GM23248 (cell line): ENCODE data around the gene MAPK4. TPM values are rescaled to one million over a fixed set of nuclear protein-coding genes. Genes with fewer than 3 reads are reported as not detected.

Experiments
- DNase-seq: peaks from one replicate; pipeline ENCODE4 v3.0.0-alpha.2; 2015
- H2AFZ ChIP-seq: fragments of 200-600 bp; sonication (generic); 2 replicates; pipeline ENCODE4 v1.6.1; 2016; ENCODE audit warnings: antibody characterized with exemption
- H3F3A ChIP-seq: fragments of 200-600 bp; sonication (generic); 2 replicates; pipeline ENCODE4 v1.6.1; 2016; ENCODE audit warnings: mild to moderate bottlenecking, antibody characterized with exemption, mixed run types; ENCODE audit not compliant: insufficient read depth
- H3K27ac ChIP-seq: fragments of 200-600 bp; sonication (generic); 2 replicates; pipeline ENCODE4 v1.5.1; 2016; ENCODE audit warnings: mild to moderate bottlenecking
- H3K27me3 ChIP-seq: fragments of 200-600 bp; sonication (generic); replicated peaks from 2 replicates; pipeline ENCODE4 v1.6.1; 2016; ENCODE audit warnings: mild to moderate bottlenecking; ENCODE audit not compliant: insufficient read depth
- H3K36me3 ChIP-seq: fragments of 200-600 bp; sonication (generic); 2 replicates; pipeline ENCODE4 v1.6.1; 2016; ENCODE audit warnings: low read depth, mild to moderate bottlenecking
- H3K4me1 ChIP-seq: fragments of 200-600 bp; sonication (generic); 2 replicates; pipeline ENCODE4 v1.6.1; 2016; ENCODE audit warnings: mild to moderate bottlenecking; ENCODE audit not compliant: insufficient read depth
- H3K4me2 ChIP-seq: fragments of 200-600 bp; sonication (generic); one replicate; pipeline ENCODE4 v1.6.1; 2016; ENCODE audit warnings: mild to moderate bottlenecking; ENCODE audit not compliant: unreplicated experiment
- H3K4me3 ChIP-seq: fragments of 200-600 bp; sonication (generic); 2 replicates; pipeline ENCODE4 v1.5.1; 2016; ENCODE audit warnings: mild to moderate bottlenecking
- H3K79me2 ChIP-seq: fragments of 200-600 bp; sonication (generic); 2 replicates; pipeline ENCODE4 v1.6.1; 2016; ENCODE audit warnings: mild to moderate bottlenecking; ENCODE audit not compliant: insufficient read depth
- H3K9ac ChIP-seq: fragments of 200-600 bp; sonication (generic); 2 replicates; pipeline ENCODE4 v1.6.1; 2016; ENCODE audit warnings: mild to moderate bottlenecking
- H3K9me2 ChIP-seq: fragments of 200-600 bp; sonication (generic); 2 replicates; pipeline ENCODE4 v1.6.1; 2016; ENCODE audit warnings: mixed run types, mild to moderate bottlenecking, moderate library complexity; ENCODE audit not compliant: insufficient read depth
- H3K9me3 ChIP-seq: fragments of 200-600 bp; sonication (generic); one replicate; pipeline ENCODE4 v1.6.1; 2017; ENCODE audit warnings: low read depth
- H4K20me1 ChIP-seq: fragments of 200-600 bp; sonication (generic); 2 replicates; pipeline ENCODE4 v1.6.0; 2016; ENCODE audit not compliant: insufficient read depth
- EZH2 ChIP-seq: fragments of 200-600 bp; sonication (generic); IDR thresholded peaks from 2 replicates; pipeline ENCODE4 v1.6.1; 2018; ENCODE audit warnings: antibody characterized with exemption, mild to moderate bottlenecking; ENCODE audit not compliant: insufficient read depth, poor library complexity, severe bottlenecking
- EZH2phosphoT487 ChIP-seq: fragments of 200-600 bp; sonication (generic); IDR thresholded peaks from 2 replicates; pipeline ENCODE4 v1.6.1; 2018; ENCODE audit warnings: antibody characterized with exemption, moderate library complexity, mild to moderate bottlenecking, low read depth; ENCODE audit not compliant: insufficient read depth
- WGBS, 2 experiments: methylation state at CpG; one replicate each; pipeline ENCODE4 v1.1.6; 2015 to 2017; ENCODE audit warnings: low lambda C conversion rate in 2 of 2, low coverage in 1 of 2; ENCODE audit errors: missing lambda C conversion rate in 2 of 2; 5-methylcytosine and 5-hydroxymethylcytosine counted together
- in situ Hi-C: fragments of 300-500 bp; cut with MboI; formaldehyde crosslinking; loops from 2 replicates; pipeline ENCODE4 v1.15.0; 2020
- polyA plus RNA-seq: library from polyadenylated mRNA; unstranded; fragments of >200 nt; fragmentation: Nextera tagmentation; extraction: Ambion mirVana; gene quantifications from 2 replicates; pipeline ENCODE4 v1.2.1, GENCODE V29; 2016
- total RNA-seq: library from RNA; depleted of rRNA; stranded (reverse); fragments of >200 nt; shearing (Covaris generic); gene quantifications from 2 replicates; pipeline ENCODE4 v1.2.3, GENCODE V29; 2014

The MAPK4 gene
- total and polyA plus RNA-seq, 2 experiments from 2014 or later, result 0.22 TPM; not detected in 1

DNA sequence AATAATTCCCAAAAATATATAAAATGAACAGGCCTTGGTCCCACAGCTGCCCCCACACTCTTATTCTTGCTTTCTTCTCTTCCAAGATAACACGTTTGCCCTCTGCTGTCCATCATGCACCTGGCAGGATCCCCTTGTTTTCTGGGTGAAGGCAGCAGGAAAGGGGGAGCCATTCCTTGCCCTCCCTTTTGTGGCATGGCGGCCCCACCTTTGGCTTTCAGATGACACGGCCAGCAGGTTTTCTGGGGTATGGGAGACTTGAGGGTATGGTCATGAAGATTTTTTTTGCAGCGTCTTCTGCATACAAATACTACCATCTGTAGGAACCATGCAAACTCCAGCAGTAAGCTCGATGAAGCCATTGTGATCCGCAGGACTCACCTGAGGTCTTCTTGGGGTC, 118.8 kb downstream of the MAPK4 start:
- TF ChIP-seq EZH2, result no peak
- no peak for TF ChIP-seq EZH2phosphoT487
- H4K20me1 ChIP-seq, result no peaks in the 10 kb centered on the region
- no peak overlapping the region for H2AFZ ChIP-seq
- H3K9ac ChIP-seq, result no peak overlapping the region
- H3K36me3 ChIP-seq, result no peaks in the 10 kb centered on the region
- H3K27ac ChIP-seq, result no peak overlapping the region
- no peaks in the 10 kb centered on the region for H3K4me1 ChIP-seq
- no peak overlapping the region for H3K4me2 ChIP-seq
- no peaks in the 10 kb centered on the region for H3K9me2 ChIP-seq
- no peaks in the 10 kb centered on the region for H3F3A ChIP-seq
- H3K79me2 ChIP-seq, result no peaks in the 10 kb centered on the region
- H3K4me3 ChIP-seq, result no peak overlapping the region
- DNase-seq, result no peak
- no peaks in the 10 kb centered on the region for H3K9me3 ChIP-seq
- in situ Hi-C loops, result no loop called here
- WGBS, 2 experiments, result 37 to 44% methylated on average over 6 of the region's 6 CpGs
- H3K27me3 ChIP-seq, result no peaks in the 10 kb centered on the region

DNA sequence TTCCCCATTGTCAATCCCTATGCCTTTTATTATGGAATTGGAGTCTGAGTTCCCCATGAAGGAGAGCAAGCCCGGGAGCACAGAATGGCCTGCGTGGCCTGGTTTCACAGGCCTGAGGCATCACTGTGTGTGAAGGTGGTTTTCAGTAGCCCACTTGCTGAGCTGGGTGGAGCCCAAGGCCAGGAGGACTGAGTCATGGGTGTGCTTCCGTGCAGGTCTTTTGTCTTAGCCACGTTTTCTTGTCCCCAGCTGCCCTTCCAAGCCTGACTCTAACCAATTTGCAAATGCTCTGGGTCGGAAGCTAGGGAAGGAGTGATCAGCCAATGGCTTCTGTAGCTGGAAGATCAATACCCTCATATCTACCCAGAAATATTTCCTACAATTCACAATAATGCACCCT, 119.2 kb downstream of the MAPK4 start:
- no peaks in the 10 kb centered on the region for H3K36me3 ChIP-seq
- in situ Hi-C loops, result no loop called here
- H3K4me2 ChIP-seq, result no peak overlapping the region
- H3K9me3 ChIP-seq, result no peaks in the 10 kb centered on the region
- DNase-seq, result no peak
- H3F3A ChIP-seq, result no peaks in the 10 kb centered on the region
- no peak overlapping the region for H3K4me3 ChIP-seq
- H3K9ac ChIP-seq, result no peak overlapping the region
- no peaks in the 10 kb centered on the region for H3K79me2 ChIP-seq
- no peaks in the 10 kb centered on the region for H3K4me1 ChIP-seq
- 19 to 33% methylated on average over 5 of the region's 5 CpGs for WGBS, 2 experiments
- TF ChIP-seq EZH2 (no peak), EZH2phosphoT487 (no peak)
- no peaks in the 10 kb centered on the region for H3K27me3 ChIP-seq
- H3K27ac ChIP-seq, result no peak overlapping the region
- no peaks in the 10 kb centered on the region for H4K20me1 ChIP-seq
- no peak overlapping the region for H2AFZ ChIP-seq
- no peaks in the 10 kb centered on the region for H3K9me2 ChIP-seq

DNA sequence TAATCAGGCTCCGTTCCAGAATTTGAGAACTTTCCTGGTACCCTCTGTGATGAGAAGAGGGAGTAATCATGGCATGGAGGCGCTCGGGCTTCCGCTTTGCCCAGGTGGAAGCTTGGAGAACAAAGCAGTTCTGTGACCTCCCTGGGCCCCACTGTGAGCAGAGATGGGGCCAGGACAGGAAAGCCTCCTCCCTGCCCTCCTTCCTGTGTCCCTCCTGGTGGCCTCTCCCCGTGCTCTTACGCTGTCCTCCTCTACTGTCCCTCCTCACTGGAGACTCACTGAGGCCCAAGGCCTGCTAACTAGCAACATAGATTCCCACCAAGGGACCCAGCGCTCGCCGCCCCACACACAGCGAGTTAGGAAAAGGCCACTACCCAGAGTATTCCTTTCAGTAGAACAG, 119.8 kb downstream of the MAPK4 start:
- H3K79me2 ChIP-seq, result no peaks in the 10 kb centered on the region
- H3K4me2 ChIP-seq, result no peak overlapping the region
- no peaks in the 10 kb centered on the region for H3F3A ChIP-seq
- no peak overlapping the region for H3K27ac ChIP-seq
- no peaks in the 10 kb centered on the region for H3K9me2 ChIP-seq
- no peak overlapping the region for H2AFZ ChIP-seq
- no peak overlapping the region for H3K9ac ChIP-seq
- no peak for TF ChIP-seq EZH2phosphoT487
- TF ChIP-seq EZH2, result no peak
- H4K20me1 ChIP-seq, result no peaks in the 10 kb centered on the region
- H3K27me3 ChIP-seq, result no peaks in the 10 kb centered on the region
- H3K4me3 ChIP-seq, result no peak overlapping the region
- DNase-seq, result no peak
- WGBS, 2 experiments, result 67 to 69% methylated on average over 10 of the region's 10 CpGs
- H3K4me1 ChIP-seq, result no peaks in the 10 kb centered on the region
- no peaks in the 10 kb centered on the region for H3K9me3 ChIP-seq
- no peaks in the 10 kb centered on the region for H3K36me3 ChIP-seq
- in situ Hi-C loops, result no loop called here

DNA sequence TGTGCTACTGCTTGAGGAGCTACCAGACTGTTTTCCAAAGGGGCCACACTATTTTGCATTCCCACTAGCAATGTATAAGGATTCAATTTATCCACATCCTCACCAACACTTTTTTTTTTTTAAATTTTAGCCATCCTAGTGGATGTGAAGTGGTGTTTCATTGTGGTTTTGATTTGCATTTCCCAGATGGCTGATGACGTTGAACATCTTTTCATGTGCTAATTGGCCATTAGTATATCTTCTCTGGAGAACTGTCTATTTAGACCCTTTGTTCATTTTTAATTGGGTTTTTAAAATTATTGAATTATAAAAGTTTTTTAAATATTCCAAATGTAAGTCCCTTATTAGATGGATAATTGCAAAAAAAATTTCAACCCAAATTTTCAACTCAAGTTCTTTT, 121.1 kb downstream of the MAPK4 start:
- Histone ChIP-seq H3K4me1 (no peaks in the 10 kb centered on the region), H3K9ac (no peak overlapping the region), H3F3A (no peaks in the 10 kb centered on the region), H3K9me2 (no peaks in the 10 kb centered on the region), H3K79me2 (no peaks in the 10 kb centered on the region), H3K4me2 (no peak overlapping the region), H3K27ac (no peak overlapping the region), H4K20me1 (no peaks in the 10 kb centered on the region), H3K27me3 (no peaks in the 10 kb centered on the region; the same call in 1 of the 2 replicates), H3K4me3 (no peak overlapping the region), H2AFZ (no peak overlapping the region), H3K36me3 (no peaks in the 10 kb centered on the region), H3K9me3 (no peaks in the 10 kb centered on the region)
- in situ Hi-C loops, result no loop called here
- no peak for DNase-seq
- TF ChIP-seq EZH2, result no peak
- TF ChIP-seq EZH2phosphoT487, result no peak
- WGBS, 2 experiments, result 31 to 40% methylated on average over 1 of the region's 1 CpG

DNA sequence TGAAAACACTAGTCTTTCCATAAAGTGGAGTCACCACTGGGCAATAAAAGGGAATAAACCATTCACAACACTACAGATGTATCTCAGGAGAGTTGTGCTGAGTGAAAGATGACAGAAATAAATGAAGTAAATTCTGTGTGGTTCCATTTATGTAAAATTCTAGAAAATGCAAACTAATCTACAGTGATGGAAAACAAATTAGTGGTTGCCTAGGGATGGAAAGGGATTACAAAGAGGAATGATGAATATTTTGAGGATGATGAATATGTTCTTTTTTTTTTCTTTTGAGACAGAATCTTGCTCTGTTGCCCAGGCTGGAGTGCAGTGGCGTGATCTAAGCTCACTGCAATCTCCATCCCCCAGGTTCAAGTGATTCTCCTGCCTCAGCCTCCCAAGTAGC, 123.0 kb downstream of the MAPK4 start:
- 0 to 14% methylated on average over 1 of the region's 1 CpG for WGBS, 2 experiments
- DNase-seq, result no peak
- H3K9me3 ChIP-seq, result no peaks in the 10 kb centered on the region
- no peaks in the 10 kb centered on the region for H3K9me2 ChIP-seq
- no peak for TF ChIP-seq EZH2phosphoT487
- TF ChIP-seq EZH2, result no peak
- H3K79me2 ChIP-seq, result no peaks in the 10 kb centered on the region
- H3K27me3 ChIP-seq, result no peaks in the 10 kb centered on the region; the same call in 1 of the 2 replicates
- in situ Hi-C loops, result no loop called here
- H3F3A ChIP-seq, result no peaks in the 10 kb centered on the region
- no peaks in the 10 kb centered on the region for H4K20me1 ChIP-seq
- no peak overlapping the region for H3K9ac ChIP-seq
- no peak overlapping the region for H3K4me3 ChIP-seq
- H3K4me2 ChIP-seq, result no peak overlapping the region
- no peak overlapping the region for H3K27ac ChIP-seq
- no peak overlapping the region for H2AFZ ChIP-seq
- H3K36me3 ChIP-seq, result no peaks in the 10 kb centered on the region
- no peaks in the 10 kb centered on the region for H3K4me1 ChIP-seq
